T follicular helper cell (primary cell): Measurements from ENCODE around the gene SMARCA5.
"Not testable (repeated sequence)": the region's sequence is repeated elsewhere in the genome, so short reads cannot be mapped to it uniquely, and the experiment has no call there.

ENCODE experiments used
- DNase-seq: peaks from one replicate; pipeline ENCODE4 v3.0.0-alpha.2; 2020; ENCODE audit warnings: low read depth
- total RNA-seq, 2 experiments: gene quantifications; one replicate each; lab custom pipeline; 2026; lab: John Stamatoyannopoulos, UW

SMARCA5 gene, protein sequence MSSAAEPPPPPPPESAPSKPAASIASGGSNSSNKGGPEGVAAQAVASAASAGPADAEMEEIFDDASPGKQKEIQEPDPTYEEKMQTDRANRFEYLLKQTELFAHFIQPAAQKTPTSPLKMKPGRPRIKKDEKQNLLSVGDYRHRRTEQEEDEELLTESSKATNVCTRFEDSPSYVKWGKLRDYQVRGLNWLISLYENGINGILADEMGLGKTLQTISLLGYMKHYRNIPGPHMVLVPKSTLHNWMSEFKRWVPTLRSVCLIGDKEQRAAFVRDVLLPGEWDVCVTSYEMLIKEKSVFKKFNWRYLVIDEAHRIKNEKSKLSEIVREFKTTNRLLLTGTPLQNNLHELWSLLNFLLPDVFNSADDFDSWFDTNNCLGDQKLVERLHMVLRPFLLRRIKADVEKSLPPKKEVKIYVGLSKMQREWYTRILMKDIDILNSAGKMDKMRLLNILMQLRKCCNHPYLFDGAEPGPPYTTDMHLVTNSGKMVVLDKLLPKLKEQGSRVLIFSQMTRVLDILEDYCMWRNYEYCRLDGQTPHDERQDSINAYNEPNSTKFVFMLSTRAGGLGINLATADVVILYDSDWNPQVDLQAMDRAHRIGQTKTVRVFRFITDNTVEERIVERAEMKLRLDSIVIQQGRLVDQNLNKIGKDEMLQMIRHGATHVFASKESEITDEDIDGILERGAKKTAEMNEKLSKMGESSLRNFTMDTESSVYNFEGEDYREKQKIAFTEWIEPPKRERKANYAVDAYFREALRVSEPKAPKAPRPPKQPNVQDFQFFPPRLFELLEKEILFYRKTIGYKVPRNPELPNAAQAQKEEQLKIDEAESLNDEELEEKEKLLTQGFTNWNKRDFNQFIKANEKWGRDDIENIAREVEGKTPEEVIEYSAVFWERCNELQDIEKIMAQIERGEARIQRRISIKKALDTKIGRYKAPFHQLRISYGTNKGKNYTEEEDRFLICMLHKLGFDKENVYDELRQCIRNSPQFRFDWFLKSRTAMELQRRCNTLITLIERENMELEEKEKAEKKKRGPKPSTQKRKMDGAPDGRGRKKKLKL
- 345 to 419 reads per million in 2 experiments for total RNA-seq

DNA sequence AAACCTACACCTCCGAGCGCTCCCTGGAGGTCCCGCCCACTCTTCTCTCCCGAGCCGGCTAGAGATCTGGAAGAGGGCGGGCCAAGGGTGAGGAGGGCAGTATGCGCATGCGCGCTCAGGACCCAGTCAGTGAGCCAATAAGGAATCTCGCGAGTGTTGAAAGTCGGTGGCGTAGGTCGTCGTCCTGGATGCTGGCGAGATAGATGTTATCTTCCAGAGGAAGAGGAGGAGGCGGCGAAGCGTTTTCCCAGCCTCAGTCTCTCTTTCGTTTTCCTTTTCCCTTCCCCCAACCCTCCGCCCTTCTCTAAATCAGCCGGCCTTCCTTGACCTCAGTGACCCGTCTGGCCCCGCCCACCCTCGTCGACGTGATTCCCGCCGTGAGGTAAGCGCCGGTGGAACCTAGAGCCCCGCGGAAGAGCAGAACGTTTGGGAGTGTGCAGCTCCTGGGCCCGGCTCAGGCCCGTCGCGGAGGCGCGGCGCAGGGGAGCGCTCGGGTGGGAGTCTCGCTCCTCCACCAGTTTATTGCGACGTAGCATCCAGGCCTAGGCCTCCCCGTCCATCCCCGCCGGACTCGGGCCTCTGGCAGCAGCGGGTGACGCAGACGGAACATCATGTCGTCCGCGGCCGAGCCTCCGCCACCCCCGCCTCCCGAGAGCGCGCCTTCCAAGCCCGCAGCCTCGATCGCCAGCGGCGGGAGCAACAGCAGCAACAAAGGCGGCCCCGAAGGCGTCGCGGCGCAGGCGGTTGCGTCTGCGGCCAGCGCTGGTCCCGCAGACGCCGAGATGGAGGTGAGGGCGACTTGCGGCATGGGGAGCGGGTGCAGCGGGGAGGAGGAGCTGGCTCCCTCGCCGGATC lies at the start of gene SMARCA5:
TSS of gene SMARCA5 (plus strand) at position 389 of the 855 bp plus-strand sequence. CDS start at position 612, 223 bp downstream.
- peak; percentile 93 for DNase-seq

DNA sequence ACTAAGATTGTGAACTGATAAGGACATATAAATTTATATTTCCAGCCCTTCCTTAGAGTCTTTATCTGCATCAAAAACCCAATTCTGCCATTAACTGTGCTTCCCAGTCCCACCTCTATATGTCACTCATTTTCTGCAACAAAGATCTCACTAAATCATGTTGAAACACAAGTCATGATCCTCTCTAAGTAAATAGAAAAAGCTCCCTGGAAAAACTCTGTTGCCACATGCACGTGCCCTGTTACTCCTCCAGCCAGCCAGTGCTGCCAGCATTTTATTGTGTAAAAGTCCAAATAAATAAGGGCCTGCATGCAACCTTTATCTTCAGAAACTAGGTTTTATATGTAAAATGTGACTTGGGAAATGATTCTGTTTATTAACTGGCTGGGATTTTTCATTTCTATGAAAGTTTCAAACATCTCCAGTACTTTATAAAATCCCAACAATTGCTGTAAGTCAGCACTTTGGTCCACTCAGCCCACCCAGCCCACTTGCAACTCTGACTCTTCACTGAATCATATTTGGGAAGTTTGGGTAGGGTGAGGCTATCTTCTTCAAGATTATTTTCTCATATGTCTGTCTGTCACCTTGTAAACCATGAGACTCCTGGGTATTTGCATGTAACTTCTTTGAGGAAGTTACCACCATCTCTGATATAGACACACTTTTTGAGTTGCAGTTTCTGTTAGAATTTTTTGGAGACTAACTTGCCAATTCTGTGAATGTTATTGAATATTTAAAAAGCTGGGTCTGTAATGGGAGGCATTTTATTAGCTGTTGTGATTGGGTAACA lies 40.0 kb upstream of the SMARCA5 start:
- no peak for DNase-seq

- DNase-seq, result no peak
Measured at GRCh38 chr4:143477487-143477886, 36.0 kb upstream of the SMARCA5 start.

- no peak for DNase-seq
Measured at GRCh38 chr4:143481361-143481760, 32.1 kb upstream of the SMARCA5 start.

GRCh38 chr4:143482840-143483239 lies 30.7 kb upstream of the SMARCA5 start:
- DNase-seq, result no peak

DNA sequence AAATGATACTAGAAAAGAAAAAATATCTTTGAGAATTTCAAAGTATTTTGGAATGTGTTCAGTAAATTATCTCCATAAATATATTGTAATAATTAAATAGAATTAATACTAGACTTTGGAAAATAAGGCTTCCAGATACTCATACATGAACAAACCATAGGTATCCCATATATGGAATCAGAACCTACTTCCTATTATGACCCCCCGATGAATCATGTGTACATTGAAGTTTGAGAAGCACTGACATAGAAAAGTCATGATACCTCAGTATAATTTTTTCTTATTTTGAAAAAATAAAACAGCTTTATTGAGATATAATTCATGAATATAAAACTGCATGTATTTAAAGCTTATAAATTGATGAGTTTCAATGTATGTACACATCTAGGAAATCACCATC lies 27.2 kb upstream of the SMARCA5 start:
- no peak for DNase-seq

DNA sequence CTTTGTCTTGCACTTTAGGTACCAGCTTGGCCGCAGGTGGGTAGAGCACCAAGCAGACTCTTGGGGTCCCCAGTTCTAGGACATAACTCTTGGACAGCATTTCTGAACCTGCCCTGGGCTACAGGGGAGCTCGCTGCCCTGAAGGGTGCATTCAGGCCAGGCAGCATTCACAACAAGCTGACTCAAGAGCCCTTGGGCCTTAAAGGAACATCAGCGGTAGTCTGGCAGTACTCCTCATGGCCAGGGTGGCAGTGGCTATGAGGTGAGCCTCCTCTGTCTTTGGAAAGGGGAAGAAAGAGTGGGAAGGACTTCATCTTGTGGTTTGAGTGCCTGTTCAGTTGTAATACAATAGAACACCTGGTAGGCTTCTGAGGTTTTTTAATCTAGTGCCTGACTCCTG lies 24.8 kb upstream of the SMARCA5 start:
- DNase-seq, result no peak

DNA sequence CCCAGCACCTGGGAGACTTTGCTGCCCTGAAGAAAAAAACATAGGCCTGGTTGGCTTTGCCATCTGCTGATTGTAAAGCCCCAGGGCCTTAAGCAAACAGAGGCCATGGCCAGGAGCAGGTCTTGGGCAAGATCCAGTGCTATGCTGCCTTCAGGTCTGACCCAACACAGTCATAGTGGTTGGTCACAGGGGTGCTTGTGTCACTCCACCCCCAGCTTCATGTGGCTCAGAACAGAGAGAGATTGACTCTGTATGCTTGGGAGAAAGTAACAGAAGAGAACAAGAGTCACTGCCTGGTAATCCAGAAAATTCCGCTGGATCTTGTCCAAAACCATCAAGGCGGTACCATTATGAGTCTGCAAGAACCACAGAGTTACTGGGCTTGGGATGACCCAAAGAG lies 24.4 kb upstream of the SMARCA5 start:
- no peak for DNase-seq

GRCh38 chr4:143498021-143498420 lies 15.5 kb upstream of the SMARCA5 start:
- DNase-seq, result no peak

DNA sequence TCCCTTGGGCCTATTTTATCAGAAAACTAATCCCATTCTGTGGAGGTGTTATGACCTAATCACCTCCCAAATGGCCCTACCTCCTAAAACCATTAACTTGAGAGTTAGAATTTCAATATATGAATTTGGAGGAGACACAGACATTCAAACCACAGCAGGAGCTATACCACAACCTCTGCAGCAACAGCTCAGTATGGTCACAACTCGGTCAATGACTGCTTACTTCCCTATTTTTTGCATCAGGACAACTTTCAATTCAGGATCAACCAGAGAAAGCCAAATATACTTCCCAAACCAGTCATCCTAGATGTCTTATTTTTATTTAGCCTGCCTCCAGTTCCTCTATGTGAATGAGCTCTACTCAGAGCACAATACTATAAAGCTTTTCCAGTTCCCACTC lies 11.3 kb upstream of the SMARCA5 start:
- DNase-seq, result no peak

- no peak for DNase-seq
Measured at GRCh38 chr4:143506031-143506430, 7.5 kb upstream of the SMARCA5 start.

DNA sequence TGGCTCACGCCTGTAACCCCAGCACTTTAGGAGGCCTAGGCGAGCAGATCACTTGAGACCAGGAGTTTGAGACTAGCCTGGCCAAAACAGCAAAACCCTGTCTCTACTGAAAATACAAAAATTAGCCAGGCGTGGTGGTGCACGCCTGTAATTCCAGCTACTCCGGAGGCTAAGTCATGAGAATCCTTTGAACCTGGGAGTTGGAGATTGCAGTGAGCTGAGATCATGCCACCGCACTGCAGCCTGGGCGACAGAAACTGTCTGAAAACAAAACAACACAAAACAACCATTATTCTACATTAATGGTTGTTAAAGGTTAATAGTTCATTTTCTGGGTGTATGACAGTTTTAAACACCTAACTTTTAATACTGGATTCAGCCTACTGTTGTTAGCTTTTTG lies 1.6 kb upstream of the SMARCA5 start:
- DNase-seq, result no peak

DNA sequence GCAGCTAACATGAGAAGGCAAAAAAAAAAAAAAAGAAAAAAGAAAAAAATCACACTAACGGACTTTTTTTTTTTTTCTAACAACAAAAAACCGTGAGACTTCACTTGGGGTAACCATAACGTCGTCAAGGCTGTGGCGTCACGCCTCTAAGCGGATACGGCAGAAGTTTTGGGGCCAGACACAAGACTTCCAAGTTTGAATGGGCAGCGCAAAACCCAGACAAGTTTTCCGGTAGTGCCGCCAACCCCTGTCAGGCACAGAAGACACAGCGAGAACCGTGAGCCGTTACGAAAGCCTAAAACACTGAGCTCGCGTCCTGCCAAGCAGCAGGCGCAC lies 556 bp upstream of the SMARCA5 start:
- DNase-seq, result no peak

GRCh38 chr4:143514169-143514495 lies 630 bp downstream of the SMARCA5 start:
- no peak for DNase-seq

DNA sequence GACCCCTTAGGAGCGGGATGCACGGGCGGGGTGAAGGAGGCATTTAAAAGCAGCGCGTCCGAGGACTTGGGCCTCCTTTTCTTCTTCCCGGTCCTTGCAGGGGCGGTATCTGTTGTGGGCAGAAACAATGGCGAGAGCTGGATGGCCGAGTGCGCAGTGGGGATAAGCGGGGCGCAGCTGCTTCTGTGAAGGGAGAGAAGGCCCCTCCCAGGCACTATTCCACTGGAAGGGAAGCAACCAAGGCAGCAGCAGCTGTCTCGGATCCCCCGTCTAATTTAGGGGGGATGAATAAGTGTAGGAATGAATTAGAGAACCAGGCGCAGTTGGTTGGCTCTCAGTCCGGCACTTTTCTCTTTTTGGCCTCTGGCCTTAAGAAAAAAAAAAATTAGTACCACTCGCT lies 995 bp downstream of the SMARCA5 start:
- peak; percentile 2 for DNase-seq

GRCh38 chr4:143514901-143515300 lies 1.4 kb downstream of the SMARCA5 start:
- no peak for DNase-seq

GRCh38 chr4:143515905-143516304 lies 2.4 kb downstream of the SMARCA5 start:
- DNase-seq, result no peak

DNA sequence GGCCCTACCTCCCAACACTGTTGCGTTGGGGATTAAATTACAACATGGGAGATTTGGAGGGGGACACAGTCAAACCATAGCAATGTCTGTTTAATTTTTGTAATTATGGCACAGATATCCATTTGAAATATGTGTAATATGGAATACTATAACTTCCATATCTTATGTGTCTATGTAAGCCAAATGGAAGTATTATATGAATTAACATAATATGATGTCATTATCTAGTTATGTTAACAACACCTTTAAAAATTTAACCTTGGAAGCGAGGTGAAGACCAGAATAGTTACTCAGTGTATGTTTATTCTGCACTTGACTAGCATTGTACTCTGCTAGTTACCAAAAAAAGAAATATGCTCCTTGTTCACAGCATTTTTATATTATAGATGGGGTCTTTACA lies 4.3 kb downstream of the SMARCA5 start:
- no peak for DNase-seq

DNA sequence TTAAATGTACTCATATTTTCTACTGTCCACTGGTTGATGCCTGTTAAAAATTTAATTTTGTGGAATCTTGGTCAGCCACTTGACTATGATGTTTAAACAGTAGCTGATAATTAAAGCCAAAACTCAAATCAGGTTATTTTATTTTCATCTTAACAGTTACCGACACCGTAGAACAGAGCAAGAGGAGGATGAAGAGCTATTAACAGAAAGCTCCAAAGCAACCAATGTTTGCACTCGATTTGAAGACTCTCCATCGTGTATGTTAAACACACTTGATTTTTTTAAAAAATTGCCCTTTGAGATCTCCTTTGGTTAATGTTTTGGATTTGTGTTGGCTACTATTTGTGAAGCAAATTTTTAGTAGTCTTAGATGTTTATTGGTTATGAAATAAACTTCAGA lies 10.7 kb downstream of the SMARCA5 start:
- DNase-seq, result no peak

DNA sequence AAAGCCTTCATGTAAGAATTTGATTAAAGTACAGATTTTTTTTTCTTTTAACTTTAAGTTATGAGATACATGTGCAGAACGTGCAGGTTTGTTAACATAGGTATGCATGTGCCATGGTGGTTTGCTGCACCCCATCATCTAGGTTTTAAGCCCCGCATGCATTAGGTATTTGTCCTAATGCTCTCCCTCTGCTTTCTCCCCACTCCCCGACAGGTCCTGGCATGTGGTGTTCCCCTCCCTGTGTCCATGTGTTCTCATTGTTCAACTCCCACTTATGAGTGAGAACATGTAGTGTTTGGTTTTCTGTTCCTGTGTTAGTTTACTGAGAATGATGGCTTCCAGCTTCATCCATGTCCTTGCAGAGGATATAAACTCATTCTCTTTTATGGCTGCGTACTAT lies 14.5 kb downstream of the SMARCA5 start:
- DNase-seq, result not testable (repeated sequence)

- no peak for DNase-seq
Measured at GRCh38 chr4:143531380-143531779, 17.9 kb downstream of the SMARCA5 start.
